ENCODE measurements around the gene NCKAP1.

- TF ChIP-seq, protein P1, sequence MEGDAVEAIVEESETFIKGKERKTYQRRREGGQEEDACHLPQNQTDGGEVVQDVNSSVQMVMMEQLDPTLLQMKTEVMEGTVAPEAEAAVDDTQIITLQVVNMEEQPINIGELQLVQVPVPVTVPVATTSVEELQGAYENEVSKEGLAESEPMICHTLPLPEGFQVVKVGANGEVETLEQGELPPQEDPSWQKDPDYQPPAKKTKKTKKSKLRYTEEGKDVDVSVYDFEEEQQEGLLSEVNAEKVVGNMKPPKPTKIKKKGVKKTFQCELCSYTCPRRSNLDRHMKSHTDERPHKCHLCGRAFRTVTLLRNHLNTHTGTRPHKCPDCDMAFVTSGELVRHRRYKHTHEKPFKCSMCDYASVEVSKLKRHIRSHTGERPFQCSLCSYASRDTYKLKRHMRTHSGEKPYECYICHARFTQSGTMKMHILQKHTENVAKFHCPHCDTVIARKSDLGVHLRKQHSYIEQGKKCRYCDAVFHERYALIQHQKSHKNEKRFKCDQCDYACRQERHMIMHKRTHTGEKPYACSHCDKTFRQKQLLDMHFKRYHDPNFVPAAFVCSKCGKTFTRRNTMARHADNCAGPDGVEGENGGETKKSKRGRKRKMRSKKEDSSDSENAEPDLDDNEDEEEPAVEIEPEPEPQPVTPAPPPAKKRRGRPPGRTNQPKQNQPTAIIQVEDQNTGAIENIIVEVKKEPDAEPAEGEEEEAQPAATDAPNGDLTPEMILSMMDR (IDR thresholded peaks at IDR 0.05): no peak
- TF ChIP-seq EP300 (IDR thresholded peaks at IDR 0.05): no peak
Measured at GRCh38 chr2:183069174-183069573, 30.9 kb upstream of the NCKAP1 start.

Measured in sigmoid colon (tissue), 4 donors.